ENCODE data around the gene PELI2. TPM values are rescaled to one million over a fixed set of nuclear protein-coding genes. Genes with fewer than 3 reads are reported as not detected.
"Not testable (repeated sequence)": the region's sequence is repeated elsewhere in the genome, so short reads cannot be mapped to it uniquely, and the experiment has no call there.

The PELI2 gene
- total RNA-seq, 1 donor from 2014 or later, result 17.1 TPM

GRCh38 chr14:56162476-56162875 is 44.3 kb downstream of the PELI2 start:
- no peak for TF ChIP-seq CTCF (IDR thresholded peaks at IDR 0.05)
- H3K4me1 ChIP-seq, result no peaks in the 10 kb centered on the region
- H3K27me3 ChIP-seq, result no peaks in the 10 kb centered on the region
- peaks cover 0 to 39% of the 10 kb centered on the region in 2 donors for H3K9me3 ChIP-seq
- no peaks in the 10 kb centered on the region for H3K36me3 ChIP-seq
- DNase-seq (ENCODE audit: low spot score in 2 of 2), result no peak
- intact Hi-C loops (cut with DNase I), result no loop called here
- no peak overlapping the region for H3K4me3 ChIP-seq
- H3K27ac ChIP-seq, result no peak overlapping the region

GRCh38 chr14:56166579-56166978 is 48.4 kb downstream of the PELI2 start:
- H3K9me3 ChIP-seq, result peaks cover 0 to 39% of the 10 kb centered on the region in 2 donors
- H3K27me3 ChIP-seq; H3K36me3 ChIP-seq; H3K27ac ChIP-seq; DNase-seq (ENCODE audit: low spot score in 2 of 2); H3K4me1 ChIP-seq; H3K4me3 ChIP-seq; intact Hi-C loops (cut with DNase I): not testable (repeated sequence)

- H3K9me3 ChIP-seq, result peaks cover 0 to 29% of the 10 kb centered on the region in 2 donors
- DNase-seq (ENCODE audit: low spot score in 2 of 2), result no peak
Measured at GRCh38 chr14:56168007-56168616, 49.9 kb downstream of the PELI2 start.

GRCh38 chr14:56170028-56170427 is 51.8 kb downstream of the PELI2 start:
- H3K4me1 ChIP-seq, result peaks cover 0 to 2% of the 10 kb centered on the region in 2 donors
- H3K27me3 ChIP-seq, result no peaks in the 10 kb centered on the region
- H3K9me3 ChIP-seq, result peaks cover 0 to 16% of the 10 kb centered on the region in 2 donors
- no peak overlapping the region for H3K4me3 ChIP-seq
- H3K36me3 ChIP-seq, result no peaks in the 10 kb centered on the region
- no peak overlapping the region for H3K27ac ChIP-seq
- TF ChIP-seq CTCF (IDR thresholded peaks at IDR 0.05), result no peak
- intact Hi-C loops (cut with DNase I), result no loop called here
- no peak for DNase-seq (ENCODE audit: low spot score in 2 of 2)

More at GRCh38 chr14:56168007-56168616, 49.9 kb downstream of the PELI2 start:
- peaks cover 0 to 2% of the 10 kb centered on the region in 2 donors for H3K4me1 ChIP-seq
- intact Hi-C loops (cut with DNase I), result no loop called here
- H3K4me3 ChIP-seq, result no peak overlapping the region
- H3K36me3 ChIP-seq, result no peaks in the 10 kb centered on the region
- no peaks in the 10 kb centered on the region for H3K27me3 ChIP-seq
- no peak for TF ChIP-seq CTCF (IDR thresholded peaks at IDR 0.05)
- no peak overlapping the region for H3K27ac ChIP-seq

GRCh38 chr14:56170877-56171422 is 52.7 kb downstream of the PELI2 start:
- intact Hi-C loops (cut with DNase I), result no loop called here
- DNase-seq (ENCODE audit: low spot score in 2 of 2), result no peak
- H3K9me3 ChIP-seq, result peaks cover 0 to 13% of the 10 kb centered on the region in 2 donors

More at GRCh38 chr14:56170877-56171422, 52.7 kb downstream of the PELI2 start:
- Histone ChIP-seq H3K27me3 (no peaks in the 10 kb centered on the region), H3K4me1 (peaks cover 0 to 2% of the 10 kb centered on the region in 2 donors), H3K4me3 (no peak overlapping the region), H3K36me3 (no peaks in the 10 kb centered on the region), H3K27ac (no peak overlapping the region)
- TF ChIP-seq CTCF (IDR thresholded peaks at IDR 0.05), result no peak

Measured in ascending aorta (tissue), 2 donors.